GM23248 (cell line): ENCODE measurements around the gene COG7. TPM values are rescaled to one million over a fixed set of nuclear protein-coding genes. Genes with fewer than 3 reads are reported as not detected.
"Not testable (repeated sequence)": the region's sequence is repeated elsewhere in the genome, so short reads cannot be mapped to it uniquely, and the experiment has no call there.

Source experiments
- DNase-seq: peaks from one replicate; pipeline ENCODE4 v3.0.0-alpha.2; 2015
- H2AFZ ChIP-seq: fragments of 200-600 bp; sonication (generic); 2 replicates; pipeline ENCODE4 v1.6.1; 2016; ENCODE audit warnings: antibody characterized with exemption
- H3F3A ChIP-seq: fragments of 200-600 bp; sonication (generic); 2 replicates; pipeline ENCODE4 v1.6.1; 2016; ENCODE audit warnings: mild to moderate bottlenecking, antibody characterized with exemption, mixed run types; ENCODE audit not compliant: insufficient read depth
- H3K27ac ChIP-seq: fragments of 200-600 bp; sonication (generic); 2 replicates; pipeline ENCODE4 v1.5.1; 2016; ENCODE audit warnings: mild to moderate bottlenecking
- H3K27me3 ChIP-seq: fragments of 200-600 bp; sonication (generic); replicated peaks from 2 replicates; pipeline ENCODE4 v1.6.1; 2016; ENCODE audit warnings: mild to moderate bottlenecking; ENCODE audit not compliant: insufficient read depth
- H3K36me3 ChIP-seq: fragments of 200-600 bp; sonication (generic); 2 replicates; pipeline ENCODE4 v1.6.1; 2016; ENCODE audit warnings: low read depth, mild to moderate bottlenecking
- H3K4me1 ChIP-seq: fragments of 200-600 bp; sonication (generic); 2 replicates; pipeline ENCODE4 v1.6.1; 2016; ENCODE audit warnings: mild to moderate bottlenecking; ENCODE audit not compliant: insufficient read depth
- H3K4me2 ChIP-seq: fragments of 200-600 bp; sonication (generic); one replicate; pipeline ENCODE4 v1.6.1; 2016; ENCODE audit warnings: mild to moderate bottlenecking; ENCODE audit not compliant: unreplicated experiment
- H3K4me3 ChIP-seq: fragments of 200-600 bp; sonication (generic); 2 replicates; pipeline ENCODE4 v1.5.1; 2016; ENCODE audit warnings: mild to moderate bottlenecking
- H3K79me2 ChIP-seq: fragments of 200-600 bp; sonication (generic); 2 replicates; pipeline ENCODE4 v1.6.1; 2016; ENCODE audit warnings: mild to moderate bottlenecking; ENCODE audit not compliant: insufficient read depth
- H3K9ac ChIP-seq: fragments of 200-600 bp; sonication (generic); 2 replicates; pipeline ENCODE4 v1.6.1; 2016; ENCODE audit warnings: mild to moderate bottlenecking
- H3K9me2 ChIP-seq: fragments of 200-600 bp; sonication (generic); 2 replicates; pipeline ENCODE4 v1.6.1; 2016; ENCODE audit warnings: mixed run types, mild to moderate bottlenecking, moderate library complexity; ENCODE audit not compliant: insufficient read depth
- H3K9me3 ChIP-seq: fragments of 200-600 bp; sonication (generic); one replicate; pipeline ENCODE4 v1.6.1; 2017; ENCODE audit warnings: low read depth
- H4K20me1 ChIP-seq: fragments of 200-600 bp; sonication (generic); 2 replicates; pipeline ENCODE4 v1.6.0; 2016; ENCODE audit not compliant: insufficient read depth
- EZH2 ChIP-seq: fragments of 200-600 bp; sonication (generic); IDR thresholded peaks from 2 replicates; pipeline ENCODE4 v1.6.1; 2018; ENCODE audit warnings: antibody characterized with exemption, mild to moderate bottlenecking; ENCODE audit not compliant: insufficient read depth, poor library complexity, severe bottlenecking
- EZH2phosphoT487 ChIP-seq: fragments of 200-600 bp; sonication (generic); IDR thresholded peaks from 2 replicates; pipeline ENCODE4 v1.6.1; 2018; ENCODE audit warnings: antibody characterized with exemption, moderate library complexity, mild to moderate bottlenecking, low read depth; ENCODE audit not compliant: insufficient read depth
- WGBS, 2 experiments: methylation state at CpG; one replicate each; pipeline ENCODE4 v1.1.6; 2015 to 2017; ENCODE audit warnings: low lambda C conversion rate in 2 of 2, low coverage in 1 of 2; ENCODE audit errors: missing lambda C conversion rate in 2 of 2; 5-methylcytosine and 5-hydroxymethylcytosine counted together
- in situ Hi-C: fragments of 300-500 bp; cut with MboI; formaldehyde crosslinking; loops from 2 replicates; pipeline ENCODE4 v1.15.0; 2020
- polyA plus RNA-seq: library from polyadenylated mRNA; unstranded; fragments of >200 nt; fragmentation: Nextera tagmentation; extraction: Ambion mirVana; gene quantifications from 2 replicates; pipeline ENCODE4 v1.2.1, GENCODE V29; 2016
- total RNA-seq: library from RNA; depleted of rRNA; stranded (reverse); fragments of >200 nt; shearing (Covaris generic); gene quantifications from 2 replicates; pipeline ENCODE4 v1.2.3, GENCODE V29; 2014

COG7 gene
- total and polyA plus RNA-seq, 2 experiments from 2014 or later: 14.6 to 15.6 TPM

- Histone ChIP-seq H3F3A (peaks cover 11% of the 10 kb centered on the region), H3K4me1 (peaks cover 6% of the 10 kb centered on the region), H4K20me1 (no peaks in the 10 kb centered on the region), H3K27me3 (no peaks in the 10 kb centered on the region), H2AFZ (no peak overlapping the region), H3K36me3 (peaks cover 8% of the 10 kb centered on the region; the same call in 1 of the 2 replicates), H3K9me3 (no peaks in the 10 kb centered on the region), H3K4me2 (no peak overlapping the region), H3K9me2 (no peaks in the 10 kb centered on the region), H3K79me2 (no peaks in the 10 kb centered on the region), H3K9ac (no peak overlapping the region), H3K4me3 (no peak overlapping the region), H3K27ac (no peak overlapping the region)
- TF ChIP-seq EZH2phosphoT487: no peak
- TF ChIP-seq EZH2: no peak
- 42 to 51% methylated on average over 6 of the region's 6 CpGs for WGBS, 2 experiments
- in situ Hi-C loops: no loop called here
- DNase-seq: peak; percentile 70
Measured at GRCh38 chr16:23469814-23470213, 16.8 kb upstream of the COG7 start.

- in situ Hi-C loops: no loop called here
- TF ChIP-seq EZH2phosphoT487: no peak
- no peak for TF ChIP-seq EZH2
- peaks cover 11% of the 10 kb centered on the region for H3F3A ChIP-seq
- peak; percentile 87 for DNase-seq
- peaks cover 8% of the 10 kb centered on the region; the same call in 1 of the 2 replicates for H3K36me3 ChIP-seq
- no peak overlapping the region for H3K4me2 ChIP-seq
- no peaks in the 10 kb centered on the region for H3K9me3 ChIP-seq
- peak overlapping the region; percentile 47 for H3K27ac ChIP-seq
- H2AFZ ChIP-seq: no peak overlapping the region
- no peak overlapping the region for H3K4me3 ChIP-seq
- H3K27me3 ChIP-seq: no peaks in the 10 kb centered on the region
- H3K79me2 ChIP-seq: no peaks in the 10 kb centered on the region
- peaks cover 6% of the 10 kb centered on the region for H3K4me1 ChIP-seq
- H3K9ac ChIP-seq: no peak overlapping the region
- WGBS, 2 experiments: 42 to 46% methylated on average over 4 of the region's 4 CpGs
- H4K20me1 ChIP-seq: no peaks in the 10 kb centered on the region
- no peaks in the 10 kb centered on the region for H3K9me2 ChIP-seq
Measured at GRCh38 chr16:23466162-23466885, 13.3 kb upstream of the COG7 start.

GRCh38 chr16:23465179-23465578, 12.2 kb upstream of the COG7 start:
- no peak overlapping the region for H3K27ac ChIP-seq
- TF ChIP-seq EZH2phosphoT487: no peak
- TF ChIP-seq EZH2: no peak
- H2AFZ ChIP-seq: no peak overlapping the region
- H3K9me2 ChIP-seq: no peaks in the 10 kb centered on the region
- H3K4me2 ChIP-seq: no peak overlapping the region
- H3K27me3 ChIP-seq: no peaks in the 10 kb centered on the region
- peaks cover 8% of the 10 kb centered on the region; the same call in 1 of the 2 replicates for H3K36me3 ChIP-seq
- no peak for DNase-seq
- peaks cover 6% of the 10 kb centered on the region for H3K4me1 ChIP-seq
- H3K9me3 ChIP-seq: no peaks in the 10 kb centered on the region
- WGBS, 2 experiments: 98 to 100% methylated on average over 2 of the region's 2 CpGs
- H3K79me2 ChIP-seq: no peaks in the 10 kb centered on the region
- in situ Hi-C loops: no loop called here
- no peak overlapping the region for H3K9ac ChIP-seq
- H3K4me3 ChIP-seq: no peak overlapping the region
- H4K20me1 ChIP-seq: no peaks in the 10 kb centered on the region
- H3F3A ChIP-seq: peaks cover 11% of the 10 kb centered on the region

- Histone ChIP-seq H2AFZ (no peak overlapping the region), H3K36me3 (peaks cover 2% of the 10 kb centered on the region; the same call in 1 of the 2 replicates), H3K9ac (no peak overlapping the region), H3K9me2 (no peaks in the 10 kb centered on the region), H3K4me1 (peaks cover 6% of the 10 kb centered on the region), H3K27ac (no peak overlapping the region), H4K20me1 (no peaks in the 10 kb centered on the region), H3K4me2 (no peak overlapping the region), H3K79me2 (no peaks in the 10 kb centered on the region), H3K27me3 (no peaks in the 10 kb centered on the region), H3K9me3 (no peaks in the 10 kb centered on the region), H3K4me3 (no peak overlapping the region), H3F3A (peaks cover 11% of the 10 kb centered on the region)
- TF ChIP-seq EZH2: no peak
- TF ChIP-seq EZH2phosphoT487: no peak
- in situ Hi-C loops: no loop called here
- DNase-seq: no peak
- 79 to 91% methylated on average over 1 of the region's 1 CpG for WGBS, 2 experiments
Measured at GRCh38 chr16:23464196-23464595, 11.2 kb upstream of the COG7 start.

- H3K27me3 ChIP-seq, H3K4me2 ChIP-seq, H3K4me3 ChIP-seq, H3K9me3 ChIP-seq, H2AFZ ChIP-seq, in situ Hi-C loops, H4K20me1 ChIP-seq, H3K9ac ChIP-seq, H3K27ac ChIP-seq, H3K4me1 ChIP-seq, H3K36me3 ChIP-seq, H3K9me2 ChIP-seq, H3K79me2 ChIP-seq: not testable (repeated sequence)
- DNase-seq: peak; percentile 65
- WGBS, 2 experiments: 48 to 50% methylated on average over 6 of the region's 6 CpGs
- peaks cover 11% of the 10 kb centered on the region for H3F3A ChIP-seq
Measured at GRCh38 chr16:23462994-23463393, 10.0 kb upstream of the COG7 start.
